GM18951 (cell line): ENCODE measurements around the gene WDR88.
"Not testable (repeated sequence)": the region's sequence is repeated elsewhere in the genome, so short reads cannot be mapped to it uniquely, and the experiment has no call there.

Source experiments
- POLR2A ChIP-seq: IDR thresholded peaks from 4 replicates; pipeline ENCODE4 v1.6.1; 2011; ENCODE audit warnings: mild to moderate bottlenecking; ENCODE audit not compliant: insufficient read length, insufficient read depth; ENCODE audit errors: extremely low read depth
- in situ Hi-C: fragments of 300-500 bp; cut with MboI; formaldehyde crosslinking; loops from one replicate; pipeline ENCODE4 v1.12.0; 2022; ENCODE audit warnings: low sequenced_read_pairs, mixed read lengths, inconsistent platforms; ENCODE audit not compliant: unreplicated experiment

The WDR88 gene

GRCh38 chr19:33168528-33168927, 36.6 kb downstream of the WDR88 start:
- in situ Hi-C loops: no loop called here
- TF ChIP-seq POLR2A: no peak

DNA sequence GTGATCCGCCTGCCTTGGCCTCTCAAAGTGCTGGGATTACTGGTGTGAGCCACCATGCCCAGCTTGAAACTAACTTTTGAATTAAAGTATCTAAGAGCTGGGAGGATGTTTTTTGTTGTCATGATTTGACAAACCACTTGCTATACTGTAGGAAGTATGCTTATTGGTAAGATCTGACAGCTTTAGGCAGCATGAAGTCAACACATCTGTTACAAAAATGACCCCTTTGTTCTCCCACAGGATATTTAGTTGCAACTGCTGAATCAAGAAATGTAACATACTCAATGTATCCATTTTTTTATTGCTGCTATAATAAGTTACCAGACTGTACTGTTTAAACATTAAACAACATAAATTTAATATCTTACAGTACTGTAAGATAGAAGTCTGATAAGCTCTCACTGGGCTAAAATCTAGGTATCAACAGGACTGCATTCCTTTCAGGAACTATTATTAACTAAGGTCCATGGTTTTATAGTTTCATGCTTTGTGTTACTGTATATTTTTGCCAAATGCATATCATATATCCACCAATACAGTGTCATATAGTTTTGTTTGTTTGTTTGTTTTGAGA, 39.4 kb downstream of the WDR88 start:
- in situ Hi-C loops: no loop called here
- TF ChIP-seq POLR2A: no peak

GRCh38 chr19:33171916-33172359, 40.0 kb downstream of the WDR88 start:
- TF ChIP-seq POLR2A: no peak
- in situ Hi-C loops: no loop called here

- in situ Hi-C loops: no loop called here
Observed at GRCh38 chr19:33174186-33174585, 42.3 kb downstream of the WDR88 start.

GRCh38 chr19:33175156-33175782, 43.4 kb downstream of the WDR88 start:
- in situ Hi-C loops: no loop called here
- TF ChIP-seq POLR2A: no peak

More at GRCh38 chr19:33174186-33174585, 42.3 kb downstream of the WDR88 start:
- no peak for TF ChIP-seq POLR2A

GRCh38 chr19:33175886-33176669, 44.2 kb downstream of the WDR88 start:
- TF ChIP-seq POLR2A: no peak
- in situ Hi-C loops: no loop called here

DNA sequence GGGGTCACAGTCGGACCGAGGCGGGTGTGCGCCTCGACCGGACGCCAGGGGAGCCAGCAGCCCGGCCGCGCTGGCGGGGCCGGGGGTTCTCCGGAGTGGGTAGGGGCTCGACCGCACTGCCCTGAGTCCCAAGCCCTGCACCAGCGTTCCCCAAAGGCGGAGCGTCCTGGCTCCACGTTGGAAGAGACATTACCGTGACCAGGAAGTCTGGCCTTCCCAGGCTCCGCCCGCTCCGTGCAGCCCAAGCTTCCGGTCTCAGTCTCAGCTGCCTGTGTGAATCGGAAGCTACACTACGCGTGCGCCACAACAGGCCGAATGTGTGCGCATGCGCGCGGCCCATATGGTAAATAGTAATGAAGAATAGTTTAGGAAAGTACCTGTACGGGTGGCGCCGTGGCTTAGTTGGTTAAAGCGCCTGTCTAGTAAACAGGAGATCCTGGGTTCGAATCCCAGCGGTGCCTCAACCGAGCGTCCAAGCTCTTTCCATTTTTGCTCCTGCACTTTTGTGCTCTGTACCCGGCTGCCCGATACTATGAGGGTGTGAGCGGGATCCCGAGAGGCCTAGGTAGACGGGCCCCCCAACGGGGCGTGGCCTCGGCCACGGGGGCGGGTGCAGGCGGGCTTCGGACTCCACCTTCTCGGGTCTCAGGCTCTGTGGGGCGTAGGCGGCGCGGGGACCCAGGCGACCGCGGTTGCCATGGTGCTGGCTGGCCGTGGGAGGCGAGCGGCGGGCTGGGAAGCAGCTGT, 44.9 kb downstream of the WDR88 start:
- peak; percentile 99 for TF ChIP-seq POLR2A
- in situ Hi-C loops: no loop called here

DNA sequence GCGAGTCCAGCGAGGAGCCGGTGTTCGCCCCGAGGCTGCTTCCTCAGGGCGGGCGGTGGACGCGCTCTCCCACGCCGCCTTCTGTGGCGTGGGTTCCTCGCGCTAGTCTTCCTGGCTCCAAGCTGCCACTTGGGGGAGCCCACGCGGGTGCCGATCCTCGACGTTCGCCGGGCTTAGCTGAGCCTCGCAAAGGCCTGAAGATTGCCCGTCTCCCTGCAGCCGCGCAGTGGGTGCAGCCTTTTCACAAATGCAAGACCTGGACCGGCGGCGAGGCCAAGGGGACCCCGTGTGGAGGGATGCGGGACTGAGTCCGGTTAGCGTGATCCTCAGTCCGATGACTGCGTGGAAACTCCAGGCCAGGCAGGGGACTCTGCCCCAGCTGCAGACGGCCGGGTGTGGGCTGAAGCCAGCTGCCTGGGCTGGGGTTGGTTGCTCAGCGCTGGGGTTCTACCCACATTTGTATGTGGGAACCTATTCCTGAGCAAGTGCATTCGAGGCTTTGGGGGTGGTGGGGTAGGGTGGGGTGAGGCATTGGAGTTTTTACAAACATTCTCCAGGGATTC, 45.6 kb downstream of the WDR88 start:
- TF ChIP-seq POLR2A: no peak
- in situ Hi-C loops: no loop called here

- in situ Hi-C loops: no loop called here
- no peak for TF ChIP-seq POLR2A
Observed at GRCh38 chr19:33186431-33187182, 54.7 kb downstream of the WDR88 start.

- in situ Hi-C loops: no loop called here
- TF ChIP-seq POLR2A: no peak
Observed at GRCh38 chr19:33187183-33187540, 55.2 kb downstream of the WDR88 start.

GRCh38 chr19:33189453-33189852, 57.5 kb downstream of the WDR88 start:
- no peak for TF ChIP-seq POLR2A
- in situ Hi-C loops: no loop called here

DNA sequence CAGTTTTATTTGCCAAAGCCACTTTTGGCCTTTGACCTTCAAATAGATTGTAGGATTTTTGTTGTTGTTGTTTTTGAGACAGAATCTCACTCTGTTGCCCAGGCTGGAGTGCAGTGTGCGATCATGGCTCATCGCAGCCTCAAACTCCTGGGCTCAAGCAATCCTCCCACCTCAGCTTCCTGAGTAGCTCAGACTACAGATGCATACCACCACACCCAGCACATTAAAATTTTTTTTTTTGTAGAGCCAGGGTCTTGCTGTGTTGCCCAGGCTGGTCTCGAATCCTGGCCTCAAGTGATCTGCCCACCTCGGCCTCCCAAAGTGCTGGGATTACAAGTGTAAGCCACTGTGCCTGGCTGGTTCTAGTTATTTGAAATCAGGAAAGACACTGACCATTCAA, 59.2 kb downstream of the WDR88 start:
- in situ Hi-C loops: not testable (repeated sequence)
